HG02840 (cell line): ENCODE results near the gene ISL2.
"Not testable (repeated sequence)": the region's sequence is repeated elsewhere in the genome, so short reads cannot be mapped to it uniquely, and the experiment has no call there.

Experiments
- ATAC-seq: cut with Tn5 transposase; IDR thresholded peaks from one replicate; pipeline ENCODE4 v1.9.1; 2021; ENCODE audit warnings: mild to moderate bottlenecking, moderate library complexity, moderate number of reproducible peaks; ENCODE audit not compliant: unreplicated experiment, low FRiP score

Gene ISL2

GRCh38 chr15:76336254-76337058 is at the start of gene ISL2:
ISL2 (plus strand) TSS chr15:76336773; CDS start chr15:76336884, 111 bp downstream.
- peak; percentile 37 for ATAC-seq

GRCh38 chr15:76289582-76289981 is 47.0 kb upstream of the ISL2 start:
- no peak for ATAC-seq

GRCh38 chr15:76293361-76293760 is 43.2 kb upstream of the ISL2 start:
- ATAC-seq: no peak

- not testable (repeated sequence) for ATAC-seq
Measured at GRCh38 chr15:76294463-76294862, 42.1 kb upstream of the ISL2 start.

GRCh38 chr15:76296849-76297248 is 39.7 kb upstream of the ISL2 start:
- no peak for ATAC-seq

GRCh38 chr15:76297951-76298350 is 38.6 kb upstream of the ISL2 start:
- not testable (repeated sequence) for ATAC-seq

- no peak for ATAC-seq
Measured at GRCh38 chr15:76298986-76299385, 37.6 kb upstream of the ISL2 start.

GRCh38 chr15:76299786-76300185 is 36.8 kb upstream of the ISL2 start:
- ATAC-seq: no peak

GRCh38 chr15:76303909-76304308 is 32.7 kb upstream of the ISL2 start:
- no peak for ATAC-seq

GRCh38 chr15:76309601-76310330 is 26.8 kb upstream of the ISL2 start:
- no peak for ATAC-seq

GRCh38 chr15:76310475-76311099 is 26.0 kb upstream of the ISL2 start:
- ATAC-seq: peak; percentile 5

- ATAC-seq: peak; percentile 95
Measured at GRCh38 chr15:76311100-76311953, 25.2 kb upstream of the ISL2 start, which contains the start of gene ETFA. ETFA (minus strand) TSS chr15:76311469; CDS start chr15:76311388, 81 bp downstream.

- ATAC-seq: no peak
Measured at GRCh38 chr15:76312540-76313174, 23.9 kb upstream of the ISL2 start.

- not testable (repeated sequence) for ATAC-seq
Measured at GRCh38 chr15:76313175-76313567, 23.4 kb upstream of the ISL2 start.

- no peak for ATAC-seq
Measured at GRCh38 chr15:76313731-76314130, 22.8 kb upstream of the ISL2 start.

GRCh38 chr15:76320012-76320411 is 16.6 kb upstream of the ISL2 start:
- no peak for ATAC-seq

- no peak for ATAC-seq
Measured at GRCh38 chr15:76321171-76321570, 15.4 kb upstream of the ISL2 start.

- ATAC-seq: no peak
Measured at GRCh38 chr15:76321602-76322001, 15.0 kb upstream of the ISL2 start.

- ATAC-seq: no peak
Measured at GRCh38 chr15:76324066-76324465, 12.5 kb upstream of the ISL2 start.

- no peak for ATAC-seq
Measured at GRCh38 chr15:76325704-76326103, 10.9 kb upstream of the ISL2 start.
